ENCODE measurements around the gene ACSS3. TPM values are rescaled to one million over a fixed set of nuclear protein-coding genes. Genes with fewer than 3 reads are reported as not detected.

The ACSS3 gene
- total RNA-seq, 1 donor from 2014 or later: 23.4 TPM

- no peaks in the 10 kb centered on the region for H3K4me1 Mint-ChIP-seq
- H3K27ac Mint-ChIP-seq: no peak overlapping the region
- H3K27me3 Mint-ChIP-seq (ENCODE audit: low read depth): no peaks in the 10 kb centered on the region
- H3K9me3 Mint-ChIP-seq: peaks cover 4% of the 10 kb centered on the region
- H3K4me3 Mint-ChIP-seq: no peak overlapping the region
- H3K36me3 Mint-ChIP-seq: no peaks in the 10 kb centered on the region
- TF ChIP-seq CTCF (IDR thresholded peaks at IDR 0.05; ENCODE audit: unreplicated experiment): no peak
- no peak for DNase-seq (ENCODE audit: low spot score in 2 of 2, unreplicated experiment in 2 of 2)
Measured at GRCh38 chr12:81170072-81170471, 92.2 kb downstream of the ACSS3 start.

GRCh38 chr12:81172851-81173250 is 95.0 kb downstream of the ACSS3 start:
- TF ChIP-seq CTCF (IDR thresholded peaks at IDR 0.05; ENCODE audit: unreplicated experiment): no peak
- Mint-ChIP-seq H3K36me3 (peaks cover 20% of the 10 kb centered on the region), H3K9me3 (peaks cover 17% of the 10 kb centered on the region), H3K27me3 (ENCODE audit: low read depth) (no peaks in the 10 kb centered on the region), H3K27ac (no peak overlapping the region), H3K4me1 (no peaks in the 10 kb centered on the region), H3K4me3 (no peak overlapping the region)
- no peak for DNase-seq (ENCODE audit: low spot score in 2 of 2, unreplicated experiment in 2 of 2)

- H3K4me1 Mint-ChIP-seq: no peaks in the 10 kb centered on the region
- H3K36me3 Mint-ChIP-seq: peaks cover 22% of the 10 kb centered on the region
- no peak overlapping the region for H3K4me3 Mint-ChIP-seq
- H3K9me3 Mint-ChIP-seq: peaks cover 15% of the 10 kb centered on the region
- H3K27ac Mint-ChIP-seq: no peak overlapping the region
- DNase-seq (ENCODE audit: low spot score in 2 of 2, unreplicated experiment in 2 of 2): no peak
- no peak for TF ChIP-seq CTCF (IDR thresholded peaks at IDR 0.05; ENCODE audit: unreplicated experiment)
- H3K27me3 Mint-ChIP-seq (ENCODE audit: low read depth): no peaks in the 10 kb centered on the region
Measured at GRCh38 chr12:81174664-81175063, 96.8 kb downstream of the ACSS3 start.

GRCh38 chr12:81176796-81177195 is 98.9 kb downstream of the ACSS3 start:
- Mint-ChIP-seq H3K27me3 (ENCODE audit: low read depth) (no peaks in the 10 kb centered on the region), H3K4me3 (no peak overlapping the region), H3K4me1 (no peaks in the 10 kb centered on the region), H3K36me3 (peaks cover 22% of the 10 kb centered on the region), H3K9me3 (peaks cover 15% of the 10 kb centered on the region), H3K27ac (no peak overlapping the region)
- no peak for DNase-seq (ENCODE audit: low spot score in 2 of 2, unreplicated experiment in 2 of 2)
- no peak for TF ChIP-seq CTCF (IDR thresholded peaks at IDR 0.05; ENCODE audit: unreplicated experiment)

GRCh38 chr12:81181691-81182090 is 103.8 kb downstream of the ACSS3 start:
- Mint-ChIP-seq H3K36me3 (peaks cover 39% of the 10 kb centered on the region), H3K4me1 (no peaks in the 10 kb centered on the region), H3K9me3 (peaks cover 27% of the 10 kb centered on the region), H3K27me3 (ENCODE audit: low read depth) (no peaks in the 10 kb centered on the region), H3K4me3 (no peak overlapping the region), H3K27ac (no peak overlapping the region)
- no peak for DNase-seq (ENCODE audit: low spot score in 2 of 2, unreplicated experiment in 2 of 2)
- TF ChIP-seq CTCF (IDR thresholded peaks at IDR 0.05; ENCODE audit: unreplicated experiment): no peak

GRCh38 chr12:81187686-81188085 is 109.8 kb downstream of the ACSS3 start:
- Mint-ChIP-seq H3K4me1 (no peaks in the 10 kb centered on the region), H3K36me3 (peaks cover 32% of the 10 kb centered on the region)
- no peak for TF ChIP-seq CTCF (IDR thresholded peaks at IDR 0.05; ENCODE audit: unreplicated experiment)

More at GRCh38 chr12:81187686-81188085, 109.8 kb downstream of the ACSS3 start:
- H3K9me3 Mint-ChIP-seq: peaks cover 21% of the 10 kb centered on the region
- H3K27ac Mint-ChIP-seq: no peak overlapping the region
- H3K4me3 Mint-ChIP-seq: no peak overlapping the region
- H3K27me3 Mint-ChIP-seq (ENCODE audit: low read depth): no peaks in the 10 kb centered on the region
- no peak for DNase-seq (ENCODE audit: low spot score in 2 of 2, unreplicated experiment in 2 of 2)

Measured in mesothelial cell of epicardium (in vitro differentiated cells).